HG02852 (cell line): Measurements from ENCODE around the gene ACCS.

Experiments used
- ATAC-seq: cut with Tn5 transposase; IDR thresholded peaks from one replicate; pipeline ENCODE4 v1.9.1; 2021; ENCODE audit warnings: mild to moderate bottlenecking, moderate library complexity; ENCODE audit not compliant: unreplicated experiment

Gene ACCS

GRCh38 chr11:44085330-44085729 is 19.3 kb downstream of the ACCS start:
- no peak for ATAC-seq

DNA sequence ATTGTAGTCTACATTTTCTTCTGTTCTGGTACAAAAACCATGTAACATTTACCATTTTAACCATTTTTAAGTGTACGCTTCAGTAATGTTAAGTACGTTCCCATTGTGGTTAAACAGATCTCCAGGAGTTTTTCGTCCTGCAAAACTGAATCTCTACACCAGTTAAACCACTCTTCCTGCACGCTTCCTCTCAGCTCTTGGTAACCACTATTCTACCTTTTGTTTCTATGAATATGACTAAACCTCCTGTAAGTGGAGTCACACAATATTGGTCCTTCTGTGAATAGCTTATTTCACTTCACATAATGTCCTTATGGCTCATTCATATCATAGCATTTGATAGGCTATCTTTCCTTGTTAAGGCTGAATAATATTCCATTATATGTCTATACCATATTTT is 22.3 kb downstream of the ACCS start:
- no peak for ATAC-seq

- ATAC-seq = no peak
Measured at GRCh38 chr11:44088871-44089270, 22.8 kb downstream of the ACCS start.

GRCh38 chr11:44090539-44090938 is 24.5 kb downstream of the ACCS start:
- no peak for ATAC-seq

- no peak for ATAC-seq
Measured at GRCh38 chr11:44094260-44094868, 28.3 kb downstream of the ACCS start.

DNA sequence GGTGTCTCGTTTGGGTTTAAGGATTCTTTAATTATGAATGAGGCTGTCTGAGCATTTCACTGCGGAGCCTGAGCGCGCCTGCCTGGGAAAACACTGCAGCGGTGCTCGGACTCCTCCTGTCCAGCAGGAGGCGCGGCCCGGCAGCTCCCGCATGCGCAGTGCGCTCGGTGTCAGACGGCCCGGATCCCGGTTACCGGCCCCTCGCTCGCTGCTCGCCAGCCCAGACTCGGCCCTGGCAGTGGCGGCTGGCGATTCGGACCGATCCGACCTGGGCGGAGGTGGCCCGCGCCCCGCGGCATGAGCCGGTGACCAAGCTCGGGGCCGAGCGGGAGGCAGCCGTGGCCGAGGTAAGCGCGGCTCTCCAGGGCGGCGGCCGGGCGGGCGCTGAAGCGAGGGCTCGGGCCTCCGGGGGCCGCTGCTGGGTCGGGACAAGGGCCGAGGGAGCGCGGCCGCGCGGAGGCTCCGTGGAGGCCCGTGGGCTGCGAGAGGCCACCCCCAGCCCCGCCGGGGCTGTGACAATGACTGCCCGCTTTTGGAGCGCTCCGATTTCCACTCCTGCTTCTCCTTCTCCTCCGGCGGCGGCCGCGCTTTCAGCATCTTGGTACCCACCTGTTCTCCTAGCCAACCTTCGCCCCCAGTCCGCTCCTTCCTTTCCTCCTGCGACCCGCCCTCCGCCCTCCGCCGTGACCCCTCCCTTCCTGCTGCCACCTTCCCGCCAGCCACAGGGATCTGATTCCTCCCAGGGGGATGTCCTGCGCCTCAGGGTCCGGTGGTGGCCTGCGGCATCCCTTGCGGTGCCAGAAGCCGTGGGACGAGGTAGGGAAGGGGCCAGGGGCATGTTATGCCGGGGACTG is 29.7 kb downstream of the ACCS start, which contains the start of gene EXT2:
Gene EXT2, plus strand, starts transcription at position 173 of the 854 bp plus-strand sequence. CDS start 12,035 bp downstream, outside the sequence.
- ATAC-seq = peak; percentile 91

- no peak for ATAC-seq
Measured at GRCh38 chr11:44096360-44097185, 30.5 kb downstream of the ACCS start.

GRCh38 chr11:44097821-44098220 is 31.8 kb downstream of the ACCS start:
- ATAC-seq = no peak

DNA sequence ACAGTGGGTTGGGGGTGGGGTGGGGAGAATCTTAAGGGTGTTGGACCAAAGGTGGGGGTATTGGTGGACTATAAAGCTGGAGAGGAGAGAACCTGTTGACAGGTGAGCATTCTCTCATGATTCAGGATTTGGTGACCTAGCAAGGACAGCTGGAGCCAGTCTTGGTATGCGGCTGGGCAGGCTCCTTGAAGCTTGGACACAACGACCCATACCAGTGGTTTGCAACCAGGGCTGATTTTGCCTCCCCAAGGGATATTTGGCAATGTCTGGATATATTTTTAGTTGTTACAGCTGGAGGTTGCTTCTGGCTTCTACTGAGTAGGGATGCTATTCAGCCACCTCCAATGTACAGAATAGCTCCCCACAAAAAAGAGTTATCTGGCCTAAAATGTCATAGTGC is 35.0 kb downstream of the ACCS start:
- ATAC-seq = no peak

GRCh38 chr11:44104481-44105294 is 38.6 kb downstream of the ACCS start:
- ATAC-seq = no peak

DNA sequence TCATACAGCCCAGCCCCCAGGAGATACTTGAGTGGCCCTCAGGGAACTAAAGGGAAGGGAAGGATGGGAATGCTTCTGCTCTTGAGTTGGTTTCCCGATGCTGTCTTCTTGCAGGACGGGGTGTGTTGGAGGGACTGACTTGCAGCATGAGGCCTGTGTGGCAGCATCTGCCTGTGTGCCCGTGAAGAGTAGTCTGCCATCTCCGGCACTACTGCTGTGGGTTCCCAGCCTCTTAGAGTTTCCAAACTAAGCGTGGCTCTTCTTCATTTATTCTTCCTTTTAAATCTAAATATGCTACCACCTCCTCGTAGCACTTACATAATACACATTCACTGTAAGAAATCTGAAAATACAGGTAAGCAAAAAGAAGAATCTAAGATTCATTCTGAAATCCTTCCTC is 42.2 kb downstream of the ACCS start:
- no peak for ATAC-seq

DNA sequence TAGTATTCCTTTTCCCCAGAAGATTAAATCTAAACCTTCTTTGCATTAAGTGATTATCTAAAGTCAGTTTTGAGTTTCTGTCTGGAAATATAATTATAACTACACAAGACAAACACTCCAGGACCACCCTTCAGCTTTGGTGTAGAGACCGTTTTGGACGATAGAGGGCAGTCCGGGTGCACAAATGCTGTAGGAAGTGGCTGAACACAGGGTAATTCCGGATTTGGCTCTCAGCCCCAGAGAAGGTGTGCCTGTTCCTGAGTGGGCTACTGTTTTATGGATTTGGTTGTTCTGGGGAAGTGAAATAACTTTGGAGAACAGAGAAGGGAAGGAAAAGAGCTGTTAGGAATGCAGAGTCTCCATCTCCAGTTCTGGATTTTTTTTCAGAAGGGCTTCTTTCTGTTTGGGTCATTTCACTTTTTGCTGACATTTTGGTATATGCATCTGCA is 44.2 kb downstream of the ACCS start:
- ATAC-seq = peak; percentile 90

DNA sequence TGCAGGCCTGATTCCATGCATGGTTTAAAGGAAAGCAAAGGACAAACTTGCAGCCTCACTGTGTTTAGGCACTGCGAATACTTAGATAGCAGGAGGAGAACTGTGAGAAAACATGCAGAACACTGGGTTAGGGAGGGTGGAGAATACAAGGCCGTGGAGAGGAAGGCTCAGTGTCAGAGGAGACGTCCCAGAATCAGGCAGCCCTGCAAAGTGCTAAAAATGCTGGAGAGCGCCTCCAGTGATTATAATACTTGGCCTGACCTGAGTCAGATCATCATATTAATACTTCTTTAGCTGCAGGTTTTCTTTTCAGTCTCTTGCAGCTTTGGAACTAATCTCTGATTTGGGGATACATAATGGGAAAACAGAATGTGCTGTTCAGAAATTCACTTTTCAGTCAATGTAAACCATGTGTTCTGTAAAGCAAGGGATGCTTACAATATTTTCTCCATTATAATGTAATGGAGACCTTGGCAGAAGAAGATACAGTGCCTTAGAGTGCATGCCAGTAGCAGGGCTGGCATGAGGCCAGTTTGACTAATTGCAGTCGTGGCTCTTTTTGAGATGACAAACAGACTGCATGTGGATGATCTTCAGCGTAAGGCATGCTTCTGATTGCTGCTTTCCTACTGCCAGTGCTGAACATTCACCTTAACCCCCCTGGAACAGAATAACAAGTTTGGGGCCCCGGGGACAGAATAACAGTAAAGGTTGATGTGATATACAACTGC is 46.2 kb downstream of the ACCS start:
- ATAC-seq = no peak

- peak; percentile 47 for ATAC-seq
Measured at GRCh38 chr11:44113018-44113417, 46.9 kb downstream of the ACCS start.

- no peak for ATAC-seq
Measured at GRCh38 chr11:44113572-44113971, 47.5 kb downstream of the ACCS start.

- no peak for ATAC-seq
Measured at GRCh38 chr11:44116234-44116830, 50.3 kb downstream of the ACCS start.

DNA sequence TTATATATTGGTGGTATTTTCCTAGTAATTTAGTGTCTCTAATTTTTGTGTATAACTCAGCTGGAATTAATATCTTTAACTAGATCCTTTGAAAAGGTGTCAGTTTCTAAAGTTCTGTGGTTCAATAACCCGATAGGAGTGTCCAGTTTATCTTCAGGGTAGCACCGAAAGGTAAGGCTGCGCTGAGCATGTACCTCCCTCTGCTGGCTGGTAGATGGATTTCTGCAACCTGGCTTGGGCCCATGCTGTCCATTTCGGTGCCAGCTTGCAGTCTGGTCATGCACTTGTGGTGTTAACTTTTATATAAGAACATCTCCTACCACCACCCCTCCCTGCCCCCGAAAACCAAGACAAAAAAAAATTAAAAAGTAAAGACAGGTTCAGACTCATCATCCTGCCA is 54.1 kb downstream of the ACCS start:
- ATAC-seq = no peak

- ATAC-seq = no peak
Measured at GRCh38 chr11:44125598-44125997, 59.5 kb downstream of the ACCS start.

DNA sequence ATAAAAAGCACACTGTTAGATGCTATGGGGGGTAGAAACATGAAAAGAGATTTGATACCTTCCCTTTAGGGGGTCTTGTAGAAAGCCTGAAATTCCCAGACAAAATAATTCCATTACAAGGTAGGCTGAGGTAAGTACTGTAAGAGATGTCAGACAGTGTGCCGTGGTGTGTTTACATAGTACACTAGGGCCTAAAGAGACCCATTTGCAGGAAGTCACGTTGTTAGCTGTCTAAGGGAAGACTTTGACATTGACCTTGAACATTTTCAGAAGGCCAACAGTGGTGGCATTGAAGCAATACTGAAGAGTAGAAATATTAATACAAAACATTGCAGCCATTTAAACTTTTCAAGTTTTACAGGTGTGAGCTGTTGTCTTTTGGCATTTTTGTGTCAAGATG is 60.2 kb downstream of the ACCS start:
- no peak for ATAC-seq
